Astrocyte (in vitro differentiated cells and primary cell): ENCODE measurements around the gene OSGEPL1.

Experiments used
- EZH2 ChIP-seq: IDR thresholded peaks from 2 replicates; pipeline ENCODE4 v1.6.1; 2012; ENCODE audit warnings: mild to moderate bottlenecking, low read length, inconsistent platforms; ENCODE audit not compliant: insufficient read depth
- TF ChIP-seq, protein P1 (sequence below): IDR thresholded peaks from 2 replicates; pipeline ENCODE4 v1.5.1; 2011; ENCODE audit warnings: low read depth, mild to moderate bottlenecking, inconsistent platforms, low read length, moderate library complexity; ENCODE audit not compliant: insufficient read depth

- TF ChIP-seq, protein P1, sequence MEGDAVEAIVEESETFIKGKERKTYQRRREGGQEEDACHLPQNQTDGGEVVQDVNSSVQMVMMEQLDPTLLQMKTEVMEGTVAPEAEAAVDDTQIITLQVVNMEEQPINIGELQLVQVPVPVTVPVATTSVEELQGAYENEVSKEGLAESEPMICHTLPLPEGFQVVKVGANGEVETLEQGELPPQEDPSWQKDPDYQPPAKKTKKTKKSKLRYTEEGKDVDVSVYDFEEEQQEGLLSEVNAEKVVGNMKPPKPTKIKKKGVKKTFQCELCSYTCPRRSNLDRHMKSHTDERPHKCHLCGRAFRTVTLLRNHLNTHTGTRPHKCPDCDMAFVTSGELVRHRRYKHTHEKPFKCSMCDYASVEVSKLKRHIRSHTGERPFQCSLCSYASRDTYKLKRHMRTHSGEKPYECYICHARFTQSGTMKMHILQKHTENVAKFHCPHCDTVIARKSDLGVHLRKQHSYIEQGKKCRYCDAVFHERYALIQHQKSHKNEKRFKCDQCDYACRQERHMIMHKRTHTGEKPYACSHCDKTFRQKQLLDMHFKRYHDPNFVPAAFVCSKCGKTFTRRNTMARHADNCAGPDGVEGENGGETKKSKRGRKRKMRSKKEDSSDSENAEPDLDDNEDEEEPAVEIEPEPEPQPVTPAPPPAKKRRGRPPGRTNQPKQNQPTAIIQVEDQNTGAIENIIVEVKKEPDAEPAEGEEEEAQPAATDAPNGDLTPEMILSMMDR: no peak
- TF ChIP-seq EZH2: no peak
Measured at GRCh38 chr2:189726271-189726670, 36.3 kb downstream of the OSGEPL1 start.
